H1 (cell line): ENCODE data around the gene TEX35. TPM values are rescaled to one million over a fixed set of nuclear protein-coding genes. Genes with fewer than 3 reads are reported as not detected.

Experiments
- SUZ12 ChIP-seq: fragments of 200-600 bp; sonication (generic); IDR thresholded peaks from 2 replicates; pipeline ENCODE4 v1.6.1; 2012; ENCODE audit warnings: mild to moderate bottlenecking, inconsistent platforms, low read length, moderate library complexity, mixed read lengths
- polyA plus RNA-seq, 7 experiments: library from polyadenylated mRNA; depleted of rRNA in 3 of 7; stranded (reverse) in 5 of 7; unstranded in 2 of 7; fragments of >200 nt in 5 of 7; fragments of 200-250 nt in 2 of 7; gene quantifications; 1 replicate in 5 of 7; 2 replicates in 1 of 7; 4 replicates in 1 of 7; pipeline versions ENCODE4 v1.2.1 to v1.2.3, GENCODE V29; 2011 to 2013; ENCODE audit warnings: missing spikeins in 2 of 7, mixed read lengths in 2 of 7
- total RNA-seq: library from RNA; stranded (reverse); fragmentation: NEBNext Ultra II Directional; extraction: Animal tissue kit (Norgen Biotek cat#: 25700); gene quantifications from 2 replicates; pipeline ENCODE4 v1.2.1, GENCODE V29; 2021

The TEX35 gene
- total and polyA plus RNA-seq, 2 of the 8 experiments (the other 6 are each of a cell fraction or from before 2014, with no cell fraction given), result 0.03 TPM; not detected in 1

DNA sequence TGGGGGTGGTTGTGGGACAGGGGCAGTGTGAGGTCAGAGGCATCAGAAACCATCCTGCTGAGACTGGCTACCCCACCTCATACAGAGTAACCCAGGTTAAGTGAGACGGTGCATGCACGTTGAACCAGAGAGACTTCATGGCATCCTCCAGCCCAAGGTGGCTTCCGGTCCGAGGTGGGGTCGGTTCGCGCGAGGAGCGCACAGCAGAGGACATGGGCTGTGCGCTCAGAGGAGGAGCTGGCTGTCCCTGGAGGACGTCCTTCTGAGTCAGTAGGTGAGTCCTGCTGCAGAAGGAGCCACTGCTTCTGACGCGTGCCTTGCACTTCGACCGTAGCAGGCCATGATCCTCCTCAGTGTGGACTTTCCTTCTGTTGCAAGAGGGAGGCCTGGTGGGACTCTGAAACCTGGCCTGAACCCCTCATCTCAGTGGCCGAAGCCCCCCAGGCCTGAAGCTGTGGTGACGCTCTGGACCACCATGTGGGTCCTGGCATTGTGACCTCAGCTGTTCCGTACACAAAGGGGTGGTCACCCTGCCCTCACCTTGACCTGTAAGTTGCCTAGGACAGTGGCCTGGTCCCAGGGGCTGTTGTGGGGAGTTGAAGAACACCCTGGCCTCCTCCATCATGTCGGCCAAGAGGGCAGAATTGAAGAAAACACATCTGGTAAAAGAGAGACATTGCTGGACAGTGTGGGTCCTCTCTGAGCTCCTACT is at the start of gene TEX35 (continued):
- no peak for TF ChIP-seq SUZ12
